NCI-H2029 treated with DMSO at 0.1 percent for 48 hours (cell line): ENCODE results near the gene BICD1.
"Not testable (repeated sequence)": the region's sequence is repeated elsewhere in the genome, so short reads cannot be mapped to it uniquely, and the experiment has no call there.

Experiments used
- DNase-seq: peaks from one replicate; lab custom pipeline; 2025; lab: John Stamatoyannopoulos, UW

Gene BICD1

DNA sequence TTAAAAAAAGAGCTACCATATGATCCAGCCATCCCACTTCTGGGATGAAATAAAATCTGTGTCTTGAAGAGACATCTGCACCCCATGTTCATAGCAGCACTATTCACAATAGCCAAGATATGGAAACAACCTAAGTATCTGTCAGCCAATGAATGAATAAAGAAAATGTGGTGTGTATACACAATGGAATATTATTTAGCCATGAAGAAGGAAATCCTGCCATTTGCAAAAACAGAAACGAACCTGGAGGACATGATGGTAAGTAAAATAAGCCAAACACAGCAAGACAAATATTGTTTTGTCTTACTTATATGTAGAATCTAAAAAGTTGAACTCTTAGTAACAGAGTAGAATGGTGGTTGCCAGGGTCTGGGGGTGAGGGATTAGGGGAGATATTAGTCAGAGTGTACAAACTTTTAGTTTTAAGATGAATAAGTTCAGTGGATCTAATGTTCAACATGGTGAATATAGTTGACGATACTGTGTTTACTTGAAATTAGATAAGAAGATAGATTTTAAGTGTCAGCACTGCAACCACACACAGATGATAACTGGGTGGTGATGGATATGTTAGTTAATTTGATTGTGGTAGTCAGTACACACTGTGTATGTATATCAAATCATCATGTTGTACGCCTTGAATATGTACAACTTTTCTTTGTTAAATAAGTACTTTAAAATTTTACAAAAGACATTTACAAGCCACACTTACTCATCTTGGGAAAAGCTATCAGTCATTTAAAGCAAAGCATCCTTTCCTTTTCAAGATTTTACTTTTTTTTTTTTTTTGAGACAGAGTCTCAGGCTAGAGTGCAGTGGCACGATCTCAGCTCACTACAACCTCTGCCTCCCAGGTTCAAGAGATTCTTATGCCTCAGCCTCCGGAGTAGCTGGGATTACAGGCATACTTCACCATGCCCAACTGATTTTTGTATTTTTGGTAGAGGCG lies 89.9 kb downstream of the BICD1 start:
- no peak for DNase-seq

DNA sequence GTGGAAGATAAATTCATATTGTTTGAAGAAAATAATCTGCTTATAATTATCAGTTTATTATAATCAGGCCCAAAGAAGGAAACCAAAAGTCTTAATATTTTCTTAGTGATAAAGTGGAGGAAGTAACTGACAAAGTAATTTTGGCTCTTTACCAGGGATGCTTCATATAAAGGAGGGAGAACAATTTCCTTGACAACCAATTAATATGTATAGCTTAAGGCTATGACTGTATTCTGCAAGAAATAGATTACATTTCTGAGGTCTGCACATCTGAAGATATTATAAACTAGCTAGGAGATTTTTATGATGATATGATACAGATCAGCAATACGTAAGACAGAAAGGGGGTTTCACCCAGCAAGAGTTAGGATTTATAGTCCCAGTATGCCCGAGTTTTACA lies 90.8 kb downstream of the BICD1 start:
- no peak for DNase-seq

DNA sequence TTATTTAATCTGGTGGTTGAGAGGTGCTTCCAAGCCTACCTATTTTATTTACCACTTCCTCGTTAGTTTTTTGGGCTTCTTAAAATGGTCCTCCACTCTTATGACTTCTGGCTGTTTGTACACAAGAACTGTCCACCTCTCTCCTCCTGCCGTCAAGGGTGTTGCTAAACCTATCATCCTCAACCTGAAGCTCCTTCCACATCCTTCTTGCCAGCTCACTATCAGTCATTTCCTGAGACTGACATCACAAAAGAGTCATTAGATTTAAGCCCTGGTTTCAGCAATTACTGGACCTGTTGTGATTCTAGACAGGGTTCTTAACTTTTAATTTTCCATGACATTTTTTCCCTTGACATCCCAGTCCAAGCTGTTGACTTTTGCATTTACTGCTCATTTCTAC lies 91.9 kb downstream of the BICD1 start:
- DNase-seq, result no peak

DNA sequence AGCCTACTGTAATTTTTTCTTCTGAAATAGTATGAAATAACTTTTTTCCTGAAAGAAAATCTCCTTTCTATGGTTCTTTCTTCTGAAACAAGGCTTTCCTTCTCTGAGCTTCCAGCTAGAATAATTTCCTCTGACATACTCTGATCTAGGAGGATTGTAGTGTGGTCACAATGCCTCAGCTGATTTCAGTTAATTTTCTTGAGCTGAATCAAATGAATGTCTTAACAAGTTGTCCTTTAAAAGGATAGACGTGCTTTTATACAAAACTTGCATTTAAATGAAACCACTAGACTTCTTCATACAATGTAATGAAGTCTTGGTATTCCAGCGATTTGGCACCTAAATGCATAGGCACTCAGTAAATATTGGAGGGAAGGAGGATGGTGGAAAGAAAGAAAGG lies 94.4 kb downstream of the BICD1 start:
- no peak for DNase-seq

DNA sequence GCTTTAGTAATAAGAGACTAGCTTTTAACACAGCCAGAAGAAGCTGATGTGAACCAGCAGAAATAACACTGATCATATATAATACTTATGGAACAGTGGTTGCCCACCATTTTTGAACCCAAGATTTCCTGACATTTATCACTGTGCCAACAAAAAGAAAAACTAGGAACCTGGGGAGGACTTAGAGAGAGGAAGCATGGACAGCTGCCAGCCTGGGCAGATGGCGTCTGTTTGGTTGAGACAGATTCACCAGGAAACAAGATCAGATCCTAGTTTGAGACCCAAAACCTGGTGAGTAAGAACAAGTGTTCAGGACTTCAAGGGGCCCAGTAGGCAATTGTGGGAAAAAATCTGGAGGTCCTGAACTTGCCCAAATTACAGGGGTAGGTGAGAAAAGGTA lies 95.3 kb downstream of the BICD1 start:
- DNase-seq, result peak; percentile 53

DNA sequence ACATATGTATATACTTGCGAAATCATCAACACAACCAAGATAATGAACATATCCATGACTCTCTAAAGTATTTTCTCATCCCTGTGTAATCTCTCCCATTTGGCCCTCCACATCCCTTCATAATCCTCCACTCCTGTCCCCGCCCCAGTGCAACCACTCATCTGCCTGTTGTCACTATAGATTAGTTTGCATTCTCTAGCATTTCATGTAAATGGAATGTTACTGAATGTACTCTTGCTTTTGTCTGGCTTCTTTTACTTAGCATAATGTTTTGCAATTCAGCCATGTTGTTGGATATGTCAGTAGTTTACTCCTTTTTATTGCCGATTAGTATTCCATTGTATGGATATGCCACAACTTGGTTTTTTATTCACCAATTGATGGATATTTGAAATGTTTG lies 99.1 kb downstream of the BICD1 start:
- no peak for DNase-seq

DNA sequence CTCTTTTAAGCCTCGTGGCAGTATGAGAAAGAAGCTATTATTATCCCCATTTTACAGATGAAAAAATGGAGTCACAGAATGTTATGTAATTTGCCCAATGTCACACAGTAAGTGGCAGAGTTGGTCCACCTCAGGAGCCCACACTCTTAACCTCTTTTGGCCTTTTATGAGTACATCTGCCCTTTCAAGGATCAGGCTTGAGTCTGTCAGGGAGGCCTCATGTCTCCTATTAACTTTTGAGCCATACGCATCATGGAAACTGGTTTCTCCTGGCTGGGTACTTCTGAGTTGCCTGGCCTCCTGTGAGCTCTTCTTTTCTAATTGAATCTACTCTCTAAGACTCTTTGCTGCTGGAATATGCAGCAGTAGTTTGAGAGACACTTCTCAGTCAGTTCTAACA lies 101.7 kb downstream of the BICD1 start:
- DNase-seq, result no peak

DNA sequence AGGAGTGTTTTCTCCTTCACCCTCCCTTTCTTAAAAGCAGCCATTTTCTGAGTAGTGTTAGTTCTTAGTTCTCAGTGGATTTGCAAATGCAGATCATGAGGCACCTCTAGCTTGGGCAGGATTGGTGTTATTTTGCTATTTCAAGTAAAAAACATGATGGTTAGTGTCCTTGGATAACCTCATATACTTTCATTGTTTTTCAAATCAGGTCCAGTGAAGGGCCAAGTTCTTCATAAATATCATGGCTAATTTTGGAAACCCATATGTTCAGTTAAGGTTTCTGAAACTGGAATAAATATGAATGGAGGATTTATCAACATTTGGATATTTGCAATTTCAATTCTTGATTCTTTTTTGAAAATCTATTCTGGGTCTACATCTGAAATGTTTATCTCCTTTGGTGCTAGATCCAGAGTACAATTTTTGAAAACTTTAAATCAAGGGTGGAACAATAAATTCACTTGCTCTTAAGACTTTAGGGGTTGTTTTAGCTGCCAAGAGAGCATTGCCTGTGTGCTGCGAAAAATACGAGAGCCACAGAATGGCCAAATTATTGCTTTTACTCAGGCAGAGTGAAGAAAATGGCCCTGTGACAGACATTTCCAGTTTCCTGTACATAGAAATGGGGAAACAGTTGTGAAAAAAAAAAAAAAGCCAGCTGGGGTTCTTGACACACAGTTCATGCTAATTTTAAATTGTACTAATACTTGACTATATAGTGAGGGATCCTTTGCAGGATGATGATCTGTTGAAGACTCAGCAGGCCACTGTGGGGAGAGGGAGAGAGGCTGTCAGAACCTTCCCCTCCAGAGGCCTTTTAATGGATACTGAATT lies 104.6 kb downstream of the BICD1 start:
- no peak for DNase-seq

DNA sequence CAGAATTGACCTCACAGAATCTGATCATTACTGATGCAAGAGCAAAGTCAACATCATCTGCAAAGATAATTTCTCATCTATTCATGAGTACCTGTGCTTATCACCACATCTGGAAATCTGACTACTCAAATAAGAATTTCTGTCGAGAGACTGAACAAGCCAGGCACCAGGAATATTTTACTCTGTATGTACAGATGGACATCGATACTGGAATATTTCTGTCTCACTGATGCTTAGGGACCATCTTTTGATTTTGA lies 105.2 kb downstream of the BICD1 start:
- DNase-seq, result no peak

DNA sequence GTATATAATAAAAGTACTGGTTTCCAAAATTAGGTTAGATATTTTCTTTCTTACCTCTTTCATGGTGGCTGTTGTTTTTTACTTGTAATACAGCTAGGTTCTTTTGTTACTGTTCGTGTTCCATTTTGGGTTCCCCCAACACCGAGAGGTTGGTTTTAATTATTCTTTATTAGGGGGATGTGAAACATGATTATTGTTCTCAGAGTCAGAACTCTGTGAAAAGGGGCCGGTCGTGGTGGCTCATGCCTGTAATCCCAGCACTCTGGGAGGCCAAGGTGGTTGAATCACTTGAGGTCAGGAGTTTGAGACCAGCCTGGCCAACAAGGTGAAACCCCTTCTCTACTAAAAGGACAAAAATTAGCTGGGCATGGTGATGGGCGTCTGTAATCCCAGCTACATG lies 108.1 kb downstream of the BICD1 start:
- DNase-seq, result no peak

DNA sequence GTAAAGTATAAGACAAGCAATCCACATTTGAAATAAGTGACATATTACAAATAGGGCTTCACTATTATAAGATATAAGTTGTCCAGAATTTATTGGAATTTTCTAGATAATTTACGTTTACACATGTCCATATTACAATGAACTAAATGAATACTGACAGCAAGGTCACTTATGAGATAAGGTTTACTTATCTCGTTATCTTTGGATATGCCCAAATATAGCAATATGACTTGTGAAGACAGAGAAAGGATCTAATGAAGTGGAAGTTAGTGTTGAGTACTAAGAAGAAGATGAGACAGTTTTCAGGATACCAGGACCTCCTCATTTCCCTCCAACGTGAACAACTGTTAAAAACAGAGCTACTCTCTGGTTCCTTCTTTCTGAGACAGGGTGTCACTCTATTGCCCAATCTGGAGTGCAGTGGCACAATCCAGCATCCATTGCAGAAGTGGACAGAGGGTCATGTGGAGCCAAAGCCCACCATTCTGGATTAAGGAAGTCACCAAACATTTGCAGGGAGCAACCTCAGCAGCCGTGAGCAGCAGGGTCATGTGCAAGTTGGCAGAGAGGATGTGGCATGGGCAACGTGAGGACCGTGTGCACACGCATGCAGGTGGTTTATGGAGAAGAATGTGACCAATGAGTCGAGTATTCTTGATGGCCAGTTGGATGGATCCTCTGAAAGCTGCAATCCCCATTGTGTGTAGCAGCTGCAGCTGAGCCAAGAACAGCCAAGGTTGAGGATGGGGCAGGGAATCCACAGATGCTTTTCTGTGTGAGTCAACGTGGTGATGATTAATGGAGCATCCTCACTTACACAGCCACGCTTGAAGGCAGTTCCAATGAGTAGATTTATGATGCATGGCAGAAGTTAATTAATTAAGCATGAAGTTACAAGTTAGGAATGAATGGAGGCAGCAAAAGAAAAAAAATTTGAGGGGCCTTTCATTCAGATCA lies 111.0 kb downstream of the BICD1 start:
- DNase-seq, result no peak

DNA sequence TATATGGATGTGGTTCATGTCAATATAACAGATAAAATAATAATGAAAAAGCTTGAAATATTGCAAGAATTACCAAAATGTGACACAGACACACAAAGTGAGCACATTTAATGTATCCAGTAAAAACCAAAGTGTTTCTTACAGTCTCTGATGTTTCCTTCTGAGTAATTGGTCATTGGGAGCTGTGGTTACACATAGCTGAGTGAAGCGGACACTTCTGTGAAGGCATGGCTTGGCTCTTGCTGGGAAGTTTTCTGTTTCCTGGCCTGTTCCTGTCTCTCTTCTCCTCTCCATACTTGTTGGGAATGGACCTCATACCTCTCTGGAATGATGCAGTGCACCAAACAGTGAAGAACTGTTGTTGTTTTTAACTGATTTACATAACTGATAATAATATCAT lies 117.3 kb downstream of the BICD1 start:
- DNase-seq, result no peak

DNA sequence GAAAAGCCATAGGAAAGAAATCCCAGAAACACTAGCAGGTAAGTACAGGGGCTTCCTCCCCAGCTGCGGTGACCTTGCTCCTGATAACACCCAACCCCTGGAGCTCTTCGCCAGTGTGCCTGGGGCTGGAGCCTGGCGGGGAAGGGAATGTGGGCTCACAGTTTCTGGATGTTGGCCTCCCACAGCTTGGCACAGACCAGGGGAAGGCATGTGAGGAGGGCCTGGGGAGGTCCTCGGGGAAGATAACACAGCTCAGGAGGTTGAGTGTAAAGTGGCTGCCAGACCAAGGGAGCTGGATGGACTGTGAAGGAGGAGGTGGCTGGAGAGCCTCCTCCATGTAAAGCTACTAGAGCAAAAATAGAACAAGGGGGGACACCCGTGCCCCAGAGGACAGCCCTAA lies 120.1 kb downstream of the BICD1 start:
- no peak for DNase-seq

DNA sequence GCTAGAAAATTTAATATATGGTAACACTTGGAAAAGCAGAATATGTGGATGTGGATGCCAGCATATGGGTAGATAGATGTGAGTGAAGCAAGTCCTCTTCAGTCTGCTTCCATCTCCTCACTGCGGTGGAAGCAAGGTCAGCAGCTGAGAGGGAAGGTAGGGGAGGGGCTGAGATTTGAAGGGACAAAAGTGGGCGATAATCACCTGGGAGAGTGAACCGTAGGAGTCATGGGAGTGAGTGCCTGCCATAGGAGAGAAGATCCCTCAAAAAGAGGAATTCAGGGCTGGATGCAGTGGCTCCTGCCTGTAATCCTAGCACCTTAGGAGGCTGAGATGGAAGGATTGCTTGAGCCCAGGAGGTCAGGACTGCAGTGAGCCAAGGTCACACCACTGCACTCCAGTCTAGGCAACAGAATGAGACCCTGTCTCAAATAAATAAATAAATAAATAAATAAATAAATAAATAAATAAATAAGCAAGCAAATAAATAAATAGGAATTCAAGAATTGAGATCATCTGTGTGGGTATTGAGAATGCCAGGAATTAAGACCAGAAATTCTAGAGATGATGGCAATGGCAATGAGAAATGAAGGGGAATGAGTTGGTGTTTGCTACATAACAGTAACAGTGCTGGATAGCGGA lies 123.4 kb downstream of the BICD1 start:
- no peak for DNase-seq

DNA sequence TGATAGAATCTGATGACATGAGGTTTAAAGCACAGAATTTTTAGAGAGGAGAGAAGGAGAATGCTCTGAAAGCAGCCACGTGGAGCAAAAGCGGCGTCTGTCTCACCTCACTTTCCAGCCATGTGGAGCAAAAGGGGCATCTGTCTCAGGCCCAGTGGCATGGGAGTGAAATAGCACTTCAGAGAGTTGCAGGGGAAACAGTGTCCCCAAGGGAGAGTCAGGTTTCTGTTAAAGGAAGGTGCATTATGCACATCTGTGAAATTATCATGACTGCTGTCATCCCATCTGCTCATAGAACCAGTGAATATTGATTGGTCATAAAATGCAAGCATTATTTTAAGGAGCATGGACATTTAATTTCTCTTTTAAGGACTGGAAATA lies 124.0 kb downstream of the BICD1 start:
- no peak for DNase-seq

DNA sequence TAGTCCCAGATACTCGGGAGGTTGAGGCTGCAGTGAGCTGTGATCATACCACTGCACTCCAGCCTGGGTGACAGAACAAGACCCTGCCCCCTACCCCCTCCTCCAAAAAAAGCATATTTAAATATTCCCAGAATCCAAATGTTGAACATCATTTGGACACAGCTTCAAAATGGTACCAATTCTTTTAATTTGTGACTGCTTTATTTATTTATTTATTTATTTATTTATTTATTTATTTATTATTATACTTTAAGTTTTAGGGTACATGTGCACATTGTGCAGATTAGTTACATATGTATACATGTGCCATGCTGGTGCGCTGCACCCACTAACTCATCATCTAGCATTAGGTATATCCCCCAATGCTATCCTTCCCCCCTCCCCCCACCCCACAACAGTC lies 124.7 kb downstream of the BICD1 start:
- DNase-seq, result not testable (repeated sequence)

DNA sequence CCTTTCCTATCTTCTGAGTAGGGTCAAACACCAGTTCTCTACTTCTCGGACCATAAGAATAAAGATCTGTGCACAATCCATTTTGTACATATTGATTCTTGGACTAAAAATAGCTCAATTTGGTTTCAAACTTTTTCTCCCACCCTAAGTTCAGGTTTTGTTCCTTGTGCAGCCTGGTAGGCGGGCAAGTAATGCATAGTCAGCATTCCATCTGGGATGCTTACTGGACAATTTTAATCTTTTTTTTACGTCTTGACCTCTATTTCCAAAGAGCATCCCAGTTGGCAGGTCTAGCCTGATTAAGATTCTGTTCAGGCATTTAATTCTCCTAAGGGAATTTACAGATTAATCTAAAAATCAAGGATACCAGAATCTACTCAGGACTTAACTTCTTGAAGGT lies 126.9 kb downstream of the BICD1 start:
- DNase-seq, result no peak

DNA sequence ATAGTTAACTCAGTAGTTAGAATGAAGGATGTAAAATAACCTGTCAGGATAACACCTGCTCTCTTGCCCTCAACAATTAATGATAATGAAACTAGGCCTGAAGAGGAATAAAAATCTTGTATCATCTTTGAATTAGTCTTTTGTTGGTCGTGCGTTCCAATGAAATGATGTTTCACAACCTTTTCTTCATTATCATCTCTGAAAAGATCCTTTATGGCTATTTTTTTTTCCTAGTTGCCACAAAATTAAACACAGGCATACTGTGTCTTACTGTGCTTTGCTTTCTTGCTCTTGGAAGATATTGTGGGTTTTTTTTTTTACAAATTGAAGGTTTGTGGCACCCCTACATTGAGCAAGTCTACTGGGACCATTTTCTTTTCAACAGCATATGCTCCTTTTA lies 128.6 kb downstream of the BICD1 start:
- DNase-seq, result no peak

DNA sequence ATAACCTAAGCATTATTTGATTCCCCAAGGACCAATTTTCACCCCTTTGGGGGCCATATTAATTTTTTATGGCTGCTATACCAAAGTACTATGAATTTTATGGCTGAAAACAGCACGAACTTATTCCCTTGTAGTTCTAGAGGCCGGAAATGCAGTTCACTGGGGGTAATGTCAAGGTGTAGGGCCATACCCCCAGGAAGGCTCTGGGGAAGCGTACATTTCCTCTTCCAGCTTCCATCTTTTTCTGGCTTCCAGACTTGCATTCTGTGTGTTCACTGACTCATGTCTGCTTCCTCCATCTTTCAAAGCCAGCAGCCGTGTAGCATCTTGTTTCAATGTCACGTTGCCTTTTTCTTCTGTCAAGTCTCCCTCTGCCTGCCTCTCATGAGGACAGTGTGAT lies 133.5 kb downstream of the BICD1 start:
- DNase-seq, result no peak

DNA sequence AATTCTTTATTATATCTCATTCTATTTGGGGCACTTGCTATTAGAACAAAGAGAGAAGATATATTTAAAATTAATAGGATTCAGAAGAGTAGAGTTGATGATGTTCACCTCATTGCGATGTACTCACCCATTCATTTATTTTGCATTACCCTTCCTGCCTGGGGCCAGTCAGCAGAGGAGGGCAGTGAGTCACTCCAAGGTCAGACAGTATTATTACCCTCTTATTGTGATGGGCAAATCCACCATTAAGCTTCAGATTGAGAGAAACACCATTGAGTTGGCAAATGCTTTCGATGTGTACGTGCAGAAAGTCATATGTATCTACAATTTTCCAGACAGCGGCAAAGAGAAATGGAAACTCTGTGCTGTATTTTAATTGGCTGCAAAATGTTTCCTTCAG lies 134.2 kb downstream of the BICD1 start:
- no peak for DNase-seq

DNA sequence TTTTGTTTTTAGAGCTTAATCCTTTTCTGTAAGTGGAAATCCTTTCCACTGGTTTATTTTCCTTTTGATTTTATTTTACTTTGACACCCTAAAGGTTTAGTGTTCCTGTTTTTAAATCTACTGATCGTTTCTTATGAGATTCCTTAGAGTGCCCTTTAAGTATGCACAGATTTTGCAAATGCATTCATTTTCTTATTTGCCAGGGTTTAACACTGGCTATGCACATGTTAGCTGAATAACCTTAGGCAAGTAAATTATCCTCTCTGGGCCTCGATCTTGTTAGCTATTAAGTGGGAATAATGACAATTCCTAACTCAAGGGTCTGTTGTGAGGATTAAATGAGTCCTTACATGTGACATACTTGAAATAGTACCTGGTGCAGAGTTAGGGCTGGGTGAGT lies 136.0 kb downstream of the BICD1 start:
- DNase-seq, result no peak
